OCI-LY3 (cell line): ENCODE data around the gene BCDIN3D.

ENCODE experiments used
- EZH2phosphoT487 ChIP-seq: fragments of 200-600 bp; shearing (Covaris generic); IDR thresholded peaks from 2 replicates; pipeline ENCODE4 v1.6.1; 2018; ENCODE audit warnings: antibody characterized with exemption, mixed run types, low read depth
- TF ChIP-seq, protein P1 (sequence below): fragments of 200-600, 300-600 bp; sonication (generic); IDR thresholded peaks from 2 replicates; pipeline ENCODE4 v1.5.1; 2014; ENCODE audit warnings: antibody characterized with exemption, low read length, low read depth

DNA sequence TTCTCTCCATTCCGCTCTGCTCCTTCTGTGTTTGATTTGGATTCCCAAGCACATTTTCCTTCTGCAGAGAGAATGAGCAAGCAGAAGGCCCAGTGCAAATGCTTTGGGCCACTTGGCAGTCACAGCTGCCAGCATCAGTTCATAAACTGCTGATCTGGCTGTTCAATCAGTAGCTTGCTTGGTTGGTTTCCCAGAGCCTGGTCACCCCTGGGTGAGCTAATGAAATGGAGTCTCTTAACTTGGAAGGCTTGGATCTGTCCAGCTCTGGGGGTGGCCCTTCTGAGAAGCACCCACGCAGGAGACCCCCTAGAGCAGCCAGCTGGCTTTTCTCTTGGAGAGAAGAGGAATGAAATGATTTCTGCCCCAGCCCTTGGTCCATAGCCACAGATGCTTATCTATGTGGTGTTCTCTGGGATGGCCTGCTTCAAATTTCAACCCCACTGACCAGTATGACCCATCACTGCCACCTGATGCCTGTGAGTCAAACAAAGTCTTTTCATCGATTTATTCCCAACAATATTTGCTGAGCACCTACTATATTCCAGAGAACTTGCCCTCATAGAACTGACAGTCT lies 30.5 kb upstream of the BCDIN3D start:
- TF ChIP-seq, protein P1, sequence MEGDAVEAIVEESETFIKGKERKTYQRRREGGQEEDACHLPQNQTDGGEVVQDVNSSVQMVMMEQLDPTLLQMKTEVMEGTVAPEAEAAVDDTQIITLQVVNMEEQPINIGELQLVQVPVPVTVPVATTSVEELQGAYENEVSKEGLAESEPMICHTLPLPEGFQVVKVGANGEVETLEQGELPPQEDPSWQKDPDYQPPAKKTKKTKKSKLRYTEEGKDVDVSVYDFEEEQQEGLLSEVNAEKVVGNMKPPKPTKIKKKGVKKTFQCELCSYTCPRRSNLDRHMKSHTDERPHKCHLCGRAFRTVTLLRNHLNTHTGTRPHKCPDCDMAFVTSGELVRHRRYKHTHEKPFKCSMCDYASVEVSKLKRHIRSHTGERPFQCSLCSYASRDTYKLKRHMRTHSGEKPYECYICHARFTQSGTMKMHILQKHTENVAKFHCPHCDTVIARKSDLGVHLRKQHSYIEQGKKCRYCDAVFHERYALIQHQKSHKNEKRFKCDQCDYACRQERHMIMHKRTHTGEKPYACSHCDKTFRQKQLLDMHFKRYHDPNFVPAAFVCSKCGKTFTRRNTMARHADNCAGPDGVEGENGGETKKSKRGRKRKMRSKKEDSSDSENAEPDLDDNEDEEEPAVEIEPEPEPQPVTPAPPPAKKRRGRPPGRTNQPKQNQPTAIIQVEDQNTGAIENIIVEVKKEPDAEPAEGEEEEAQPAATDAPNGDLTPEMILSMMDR, result no peak
- no peak for TF ChIP-seq EZH2phosphoT487
